Neuron (in vitro differentiated cells): ENCODE results near the gene ZNF579.

Experiments
- H2AFZ ChIP-seq: one replicate; pipeline ENCODE4 v1.6.1; 2013; ENCODE audit warnings: low read depth, mild to moderate bottlenecking, inconsistent platforms, low read length, moderate library complexity
- H3K27me3 ChIP-seq: one replicate; pipeline ENCODE4 v1.6.1; 2013; ENCODE audit warnings: low read length; ENCODE audit not compliant: insufficient read depth
- H3K36me3 ChIP-seq: one replicate; pipeline ENCODE4 v1.6.1; 2013; ENCODE audit warnings: low read length; ENCODE audit not compliant: insufficient read depth
- H3K4me1 ChIP-seq: one replicate; pipeline ENCODE4 v1.6.1; 2013; ENCODE audit warnings: low read length; ENCODE audit not compliant: insufficient read depth
- H3K4me3 ChIP-seq: 2 replicates; pipeline ENCODE4 v1.5.1; 2013; ENCODE audit warnings: mild to moderate bottlenecking, low read length, moderate library complexity
- H3K9me3 ChIP-seq: one replicate; pipeline ENCODE4 v1.6.1; 2013; ENCODE audit warnings: low read length

ZNF579 gene

GRCh38 chr19:55559684-55560083 is 21.0 kb downstream of the ZNF579 start:
- no peaks in the 10 kb centered on the region for H3K36me3 ChIP-seq
- H3K27me3 ChIP-seq: no peaks in the 10 kb centered on the region
- peaks cover 2% of the 10 kb centered on the region for H3K9me3 ChIP-seq
- peaks cover 7% of the 10 kb centered on the region for H3K4me1 ChIP-seq
- no peak overlapping the region for H3K4me3 ChIP-seq
- H2AFZ ChIP-seq: no peak overlapping the region

GRCh38 chr19:55554741-55555152 is 25.9 kb downstream of the ZNF579 start:
- peak overlapping the region; percentile 13 for H2AFZ ChIP-seq
- H3K9me3 ChIP-seq: no peaks in the 10 kb centered on the region
- no peaks in the 10 kb centered on the region for H3K27me3 ChIP-seq
- no peaks in the 10 kb centered on the region for H3K36me3 ChIP-seq
- H3K4me1 ChIP-seq: peaks cover 25% of the 10 kb centered on the region
- H3K4me3 ChIP-seq: no peak overlapping the region

DNA sequence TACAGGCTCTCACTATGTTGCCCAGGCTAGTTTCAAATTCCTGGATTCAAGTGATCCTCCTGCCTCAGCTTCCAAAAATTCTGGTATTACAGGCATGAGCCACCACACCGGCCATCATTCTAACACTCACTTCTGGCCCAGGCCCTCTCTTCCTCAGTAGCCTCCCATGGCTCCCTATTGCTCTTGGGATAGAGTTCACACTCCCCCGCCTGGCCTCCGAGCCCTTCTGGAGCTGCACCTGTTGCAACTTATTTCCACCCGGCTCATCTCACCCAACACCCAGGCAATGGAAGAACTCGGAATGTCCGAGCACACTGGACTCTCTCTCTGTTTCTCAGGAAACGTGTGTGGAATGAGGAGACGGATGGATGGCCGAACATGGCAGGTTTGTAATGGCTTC is 26.3 kb downstream of the ZNF579 start:
- H3K9me3 ChIP-seq: no peaks in the 10 kb centered on the region
- H2AFZ ChIP-seq: peak overlapping the region; percentile 13
- H3K27me3 ChIP-seq: no peaks in the 10 kb centered on the region
- H3K4me1 ChIP-seq: peaks cover 29% of the 10 kb centered on the region
- H3K4me3 ChIP-seq: no peak overlapping the region
- no peaks in the 10 kb centered on the region for H3K36me3 ChIP-seq

DNA sequence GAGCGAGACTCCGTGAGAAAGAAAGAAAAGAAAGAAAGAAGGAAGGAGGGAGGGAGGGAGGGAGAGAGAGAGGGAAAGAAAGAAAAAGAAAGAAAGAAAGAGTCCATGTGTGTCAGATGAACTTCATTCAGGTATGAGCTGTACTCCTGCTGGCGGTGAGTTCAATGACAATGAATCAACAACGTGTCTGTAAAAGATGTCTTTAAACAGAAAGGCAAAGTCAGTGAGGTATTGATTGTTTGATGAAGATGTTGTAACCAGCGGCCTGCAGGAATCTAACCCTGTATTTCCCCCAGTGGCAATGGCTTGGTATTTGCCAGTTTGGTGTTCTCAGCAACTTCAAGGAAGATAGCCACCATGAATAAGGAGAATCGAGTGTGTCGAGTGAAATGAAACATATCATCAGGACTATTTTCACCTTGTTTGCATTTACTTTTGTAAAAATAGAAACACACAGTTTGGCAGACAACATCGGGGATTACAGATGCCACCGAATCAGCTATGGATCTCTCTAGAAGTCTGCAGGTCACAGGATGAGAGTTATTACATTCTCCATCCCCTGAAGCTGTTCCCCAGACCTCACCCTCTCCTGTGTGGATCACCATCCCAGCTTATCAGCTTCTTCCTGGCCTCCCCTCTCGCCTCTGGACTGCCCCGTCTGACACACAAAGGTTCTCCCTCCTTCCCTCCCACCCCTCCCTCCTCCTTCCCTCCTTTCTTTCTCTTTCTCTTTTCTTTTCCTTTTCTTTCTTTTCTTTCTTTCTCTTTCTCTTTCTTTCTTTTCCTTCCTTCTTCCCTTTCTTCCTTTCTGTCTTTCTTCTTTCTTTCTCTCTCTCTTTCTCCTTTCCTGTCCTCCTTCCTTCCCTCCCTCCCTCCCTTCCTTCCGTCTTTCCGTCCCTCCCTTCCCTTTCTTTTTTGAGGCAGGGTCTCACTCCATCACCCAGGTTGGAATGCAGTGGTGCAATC is 27.1 kb downstream of the ZNF579 start:
- Histone ChIP-seq H3K4me1 (peaks cover 29% of the 10 kb centered on the region), H3K9me3 (no peaks in the 10 kb centered on the region), H3K36me3 (no peaks in the 10 kb centered on the region), H3K27me3 (no peaks in the 10 kb centered on the region), H2AFZ (no peak overlapping the region), H3K4me3 (no peak overlapping the region)

- no peak overlapping the region for H2AFZ ChIP-seq
- H3K27me3 ChIP-seq: no peaks in the 10 kb centered on the region
- H3K9me3 ChIP-seq: no peaks in the 10 kb centered on the region
- H3K36me3 ChIP-seq: no peaks in the 10 kb centered on the region
- no peak overlapping the region for H3K4me3 ChIP-seq
- H3K4me1 ChIP-seq: peaks cover 29% of the 10 kb centered on the region
Measured at GRCh38 chr19:55552620-55553019, 28.0 kb downstream of the ZNF579 start.

DNA sequence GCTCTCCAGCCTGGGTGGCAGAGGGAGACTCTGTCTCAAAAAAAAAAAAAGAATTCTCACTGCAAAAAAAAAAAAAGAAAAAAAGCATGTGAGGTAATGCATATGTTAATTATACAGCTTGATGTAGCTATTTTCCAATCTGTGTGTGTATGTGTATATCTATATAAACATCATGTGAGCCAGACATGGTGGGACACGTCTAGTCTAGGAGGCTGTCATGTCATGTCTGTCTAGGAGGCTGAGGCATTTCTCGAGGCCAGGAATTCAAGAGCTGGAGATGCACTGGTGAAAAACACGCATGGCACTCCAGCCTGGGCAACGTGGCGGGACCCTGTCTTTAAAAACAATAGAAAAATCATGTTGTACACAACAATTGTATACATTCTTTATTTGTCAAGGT is 28.4 kb downstream of the ZNF579 start:
- Histone ChIP-seq H3K4me3 (no peak overlapping the region), H2AFZ (no peak overlapping the region), H3K36me3 (no peaks in the 10 kb centered on the region), H3K9me3 (no peaks in the 10 kb centered on the region), H3K27me3 (no peaks in the 10 kb centered on the region), H3K4me1 (peaks cover 29% of the 10 kb centered on the region)

DNA sequence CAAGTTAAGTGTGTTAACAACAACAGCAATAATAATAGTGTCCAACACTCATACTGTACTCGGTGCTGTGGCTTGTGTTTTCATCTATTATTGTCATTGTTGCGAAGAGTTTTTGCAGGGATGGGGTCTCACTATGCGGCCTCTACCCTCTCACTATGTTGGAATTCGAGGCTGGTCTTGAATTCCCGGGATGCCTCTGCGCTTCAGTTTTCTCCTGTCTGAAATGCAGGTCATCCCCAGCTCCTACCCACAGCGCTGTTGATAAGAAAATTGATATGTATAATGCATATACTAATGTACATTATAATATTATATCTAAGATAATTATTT is 30.4 kb downstream of the ZNF579 start:
- Histone ChIP-seq H3K36me3 (no peaks in the 10 kb centered on the region), H3K4me3 (peak overlapping the region; percentile 51), H3K9me3 (no peaks in the 10 kb centered on the region), H3K4me1 (peaks cover 40% of the 10 kb centered on the region), H2AFZ (peak overlapping the region; percentile 87), H3K27me3 (no peaks in the 10 kb centered on the region)

DNA sequence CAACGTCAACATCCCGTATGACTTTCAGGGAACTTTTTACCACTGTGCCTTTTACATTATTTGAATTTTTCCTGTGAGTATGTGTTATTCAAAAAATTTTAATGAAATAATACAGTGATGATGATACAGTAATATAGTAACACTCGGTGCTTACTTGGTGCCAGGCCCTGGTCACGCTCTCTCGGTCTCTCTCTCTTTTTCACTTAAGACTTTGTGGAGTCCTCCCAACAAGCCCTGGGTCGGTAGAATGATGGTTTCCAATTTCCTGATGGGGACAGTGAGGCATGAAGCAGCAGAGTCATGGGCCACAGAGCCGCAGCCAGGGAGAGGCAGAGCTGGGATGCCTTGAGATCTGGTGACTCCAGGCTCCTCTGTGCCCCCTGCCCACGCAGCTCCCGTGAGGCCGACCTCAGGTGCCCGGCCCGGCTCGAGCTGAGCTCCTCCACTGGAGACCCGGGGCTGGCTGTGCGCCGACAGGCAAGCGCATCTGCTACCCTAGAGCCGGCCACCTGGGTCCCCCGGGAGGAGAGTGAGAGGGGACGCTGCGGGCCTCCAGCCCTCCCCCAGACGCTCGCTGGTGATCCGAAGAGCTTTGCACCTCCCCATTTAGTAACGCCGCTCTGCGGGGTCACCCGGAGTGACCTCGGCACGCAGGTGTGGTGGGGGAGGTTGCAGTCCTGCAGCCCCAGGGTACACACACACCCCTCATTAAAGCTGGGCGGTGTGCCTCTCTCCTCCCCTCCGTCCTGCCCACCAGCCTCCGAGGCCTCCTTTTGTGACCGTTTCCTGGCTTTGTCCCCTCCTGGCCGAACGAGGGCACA is 30.9 kb downstream of the ZNF579 start:
- Histone ChIP-seq H3K9me3 (no peaks in the 10 kb centered on the region), H3K4me1 (peaks cover 43% of the 10 kb centered on the region), H2AFZ (peak overlapping the region; percentile 87), H3K36me3 (no peaks in the 10 kb centered on the region), H3K4me3 (peak overlapping the region; percentile 51), H3K27me3 (no peaks in the 10 kb centered on the region)

DNA sequence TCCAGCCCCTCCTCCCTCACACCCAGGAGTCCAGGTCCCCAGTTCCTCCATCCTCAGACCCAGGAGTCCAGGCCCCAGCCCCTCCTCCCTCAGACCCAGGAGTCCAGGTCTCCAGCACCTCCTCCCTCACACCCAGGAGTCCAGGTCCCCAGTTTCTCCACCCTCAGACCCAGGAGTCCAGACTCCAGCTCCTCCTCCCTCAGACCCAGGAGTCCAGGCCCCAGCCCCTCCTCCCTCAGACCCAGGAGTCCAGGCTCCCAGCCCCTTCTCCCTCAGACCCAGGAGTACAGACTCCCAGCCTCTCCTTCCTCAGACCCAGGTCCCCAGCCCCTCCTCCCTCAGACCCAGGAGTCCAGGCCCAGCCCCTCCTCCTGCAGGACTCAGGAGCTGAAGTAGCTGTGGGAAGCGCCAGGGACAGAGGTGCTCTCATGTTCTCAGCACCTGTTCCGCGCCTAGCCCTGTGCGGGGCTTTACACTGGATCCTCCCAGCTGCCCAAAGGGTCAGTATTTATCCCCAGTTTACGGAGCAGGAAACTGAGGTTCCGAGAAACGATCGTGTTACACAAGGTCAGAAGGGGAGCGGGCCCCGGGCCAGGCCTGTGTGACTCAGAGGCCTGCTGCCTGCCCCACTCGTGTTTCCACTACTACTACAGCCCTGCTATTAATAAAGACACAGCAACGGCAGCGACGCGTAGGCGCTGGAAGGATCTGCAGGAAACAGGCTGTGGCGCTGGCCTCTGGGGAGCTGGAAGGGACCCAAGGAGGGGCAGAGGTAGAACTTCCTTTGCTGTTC is 33.6 kb downstream of the ZNF579 start:
- Histone ChIP-seq H3K4me1 (peaks cover 26% of the 10 kb centered on the region), H3K4me3 (no peak overlapping the region), H2AFZ (no peak overlapping the region), H3K36me3 (no peaks in the 10 kb centered on the region), H3K9me3 (no peaks in the 10 kb centered on the region), H3K27me3 (no peaks in the 10 kb centered on the region)

DNA sequence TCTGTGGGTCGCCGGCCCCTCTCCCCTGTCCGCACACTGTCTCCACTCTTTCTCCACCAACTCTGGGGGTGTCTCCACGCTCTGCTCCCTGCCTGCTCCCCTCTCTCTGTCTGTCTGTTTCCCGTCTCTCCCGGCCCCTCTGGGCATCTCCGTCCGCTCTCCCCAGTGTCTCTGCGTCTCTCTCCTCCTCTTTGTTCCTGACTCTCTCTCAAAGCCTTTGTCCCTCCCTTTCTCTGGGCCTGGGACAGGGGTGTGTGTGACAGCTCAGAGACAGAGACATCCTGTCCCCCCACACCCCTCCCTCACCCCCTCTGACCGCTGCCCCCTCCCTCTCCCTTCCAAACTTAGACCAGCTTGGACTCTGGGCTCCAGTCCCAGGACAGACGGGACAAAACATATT is 34.6 kb downstream of the ZNF579 start:
- Histone ChIP-seq H3K4me1 (peaks cover 26% of the 10 kb centered on the region), H3K9me3 (no peaks in the 10 kb centered on the region), H3K4me3 (no peak overlapping the region), H3K27me3 (no peaks in the 10 kb centered on the region), H2AFZ (peak overlapping the region; percentile 18), H3K36me3 (no peaks in the 10 kb centered on the region)

DNA sequence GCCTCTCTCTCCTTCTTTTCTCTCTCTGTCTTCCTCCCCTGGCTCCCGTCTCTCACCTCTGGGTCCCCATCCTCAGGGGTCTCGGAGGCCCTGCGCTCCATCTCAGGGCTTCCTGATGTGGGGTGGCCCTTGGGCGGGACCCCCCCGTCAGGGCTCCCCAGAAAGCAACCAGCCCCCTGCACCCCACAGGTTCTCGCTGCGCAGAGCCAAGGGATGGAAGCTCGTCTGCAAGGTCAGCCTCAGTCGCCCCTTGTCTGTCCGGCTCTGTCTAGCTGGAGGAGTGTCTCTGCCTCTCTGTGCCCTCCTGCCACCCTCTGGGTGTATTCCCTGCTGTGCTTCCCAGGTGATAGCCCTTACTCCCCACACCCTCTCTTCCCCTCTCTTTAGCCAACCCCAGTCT is 35.2 kb downstream of the ZNF579 start, which contains the start of gene SBK3:
TSS of gene SBK3 (minus strand) at position 101 of the 400 bp plus-strand sequence. CDS start at position 101, 0 bp downstream.
- Histone ChIP-seq H3K27me3 (no peaks in the 10 kb centered on the region), H2AFZ (peak within 1 kb of the TSS; percentile 18), H3K4me3 (no peak within 1 kb of the TSS), H3K4me1 (peaks cover 26% of the 10 kb centered on the region), H3K36me3 (no peaks in the 10 kb centered on the region), H3K9me3 (no peaks in the 10 kb centered on the region)

- Histone ChIP-seq H3K27me3 (no peaks in the 10 kb centered on the region), H2AFZ (no peak overlapping the region), H3K4me3 (no peak overlapping the region), H3K4me1 (peaks cover 22% of the 10 kb centered on the region), H3K36me3 (no peaks in the 10 kb centered on the region), H3K9me3 (no peaks in the 10 kb centered on the region)
Measured at GRCh38 chr19:55544776-55545439, 35.7 kb downstream of the ZNF579 start.
